ENCODE measurements around the gene RAB41. TPM values are rescaled to one million over a fixed set of nuclear protein-coding genes. Genes with fewer than 3 reads are reported as not detected.

The RAB41 gene
- total RNA-seq, 1 experiment from 2014 or later, result not detected

DNA sequence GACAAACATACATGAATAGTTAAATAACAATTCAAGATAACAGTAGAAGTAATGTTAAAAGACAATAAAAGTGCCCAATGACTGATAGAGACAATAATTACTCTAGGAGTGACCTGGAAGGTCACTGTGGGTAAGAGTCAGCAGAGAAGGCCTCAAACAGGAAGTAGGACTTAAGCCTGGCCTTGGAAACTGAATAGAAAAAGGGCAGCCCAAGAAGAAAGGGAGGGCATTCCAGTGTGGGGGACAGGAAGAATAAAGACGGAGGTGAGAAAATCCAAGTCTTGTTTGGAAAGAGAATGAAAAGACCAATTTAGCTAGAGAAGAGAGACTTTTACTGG is 27.9 kb upstream of the RAB41 start:
- H2AK5ac ChIP-seq (ENCODE audit: insufficient read length, low read length), result no peak overlapping the region
- H3K4me1 Mint-ChIP-seq, result peaks cover 10% of the 10 kb centered on the region in 2 experiments
- no peaks in the 10 kb centered on the region for H3K79me2 ChIP-seq (ENCODE audit: insufficient read depth, low read length)
- no peaks in the 10 kb centered on the region for H3K27me3 Mint-ChIP-seq (ENCODE audit: low read depth)
- H2BK120ac ChIP-seq (ENCODE audit: low read depth, low read length, poor library complexity, severe bottlenecking), result no peak overlapping the region
- no peak overlapping the region for H3K18ac ChIP-seq (ENCODE audit: insufficient read length, low read depth, low read length)
- H4K91ac ChIP-seq (ENCODE audit: insufficient read length, low read depth, low read length), result no peak overlapping the region
- peaks cover 0 to 5% (median 1%) of the 10 kb centered on the region in 3 experiments; a peak in 3 of 7 replicates for H3K36me3 Mint-ChIP-seq (ENCODE audit: insufficient read depth in 1 of 3, low read depth in 3 of 3)
- no peaks in the 10 kb centered on the region for H3K23me2 ChIP-seq (ENCODE audit: insufficient read length, low read depth, low read length, poor library complexity, severe bottlenecking)
- H4K5ac ChIP-seq (ENCODE audit: insufficient read length, low read depth, low read length), result no peak overlapping the region
- no peaks in the 10 kb centered on the region for H3K79me1 ChIP-seq (ENCODE audit: insufficient read depth, low read depth, low read length, poor library complexity, severe bottlenecking)
- no peak overlapping the region for H2BK20ac ChIP-seq (ENCODE audit: low read depth, low read length, poor library complexity, severe bottlenecking)
- no peak overlapping the region for H3K56ac ChIP-seq (ENCODE audit: insufficient read length, low read depth, low read length)
- no peak overlapping the region for H3K9ac ChIP-seq (ENCODE audit: extremely low read depth, insufficient read length, low read length)
- no peak for DNase-seq
- no peak overlapping the region for H2BK15ac ChIP-seq (ENCODE audit: low read depth, low read length)
- H3K27ac ChIP-seq (ENCODE audit: insufficient read length, low read depth, low read length), result no peak overlapping the region
- H3T11ph ChIP-seq (ENCODE audit: low read length), result no peak overlapping the region
- H2AFZ ChIP-seq (ENCODE audit: low read length), result no peak overlapping the region
- no peak overlapping the region for H3K23ac ChIP-seq (ENCODE audit: insufficient read length, low read depth, low read length)
- TF ChIP-seq, protein P1, sequence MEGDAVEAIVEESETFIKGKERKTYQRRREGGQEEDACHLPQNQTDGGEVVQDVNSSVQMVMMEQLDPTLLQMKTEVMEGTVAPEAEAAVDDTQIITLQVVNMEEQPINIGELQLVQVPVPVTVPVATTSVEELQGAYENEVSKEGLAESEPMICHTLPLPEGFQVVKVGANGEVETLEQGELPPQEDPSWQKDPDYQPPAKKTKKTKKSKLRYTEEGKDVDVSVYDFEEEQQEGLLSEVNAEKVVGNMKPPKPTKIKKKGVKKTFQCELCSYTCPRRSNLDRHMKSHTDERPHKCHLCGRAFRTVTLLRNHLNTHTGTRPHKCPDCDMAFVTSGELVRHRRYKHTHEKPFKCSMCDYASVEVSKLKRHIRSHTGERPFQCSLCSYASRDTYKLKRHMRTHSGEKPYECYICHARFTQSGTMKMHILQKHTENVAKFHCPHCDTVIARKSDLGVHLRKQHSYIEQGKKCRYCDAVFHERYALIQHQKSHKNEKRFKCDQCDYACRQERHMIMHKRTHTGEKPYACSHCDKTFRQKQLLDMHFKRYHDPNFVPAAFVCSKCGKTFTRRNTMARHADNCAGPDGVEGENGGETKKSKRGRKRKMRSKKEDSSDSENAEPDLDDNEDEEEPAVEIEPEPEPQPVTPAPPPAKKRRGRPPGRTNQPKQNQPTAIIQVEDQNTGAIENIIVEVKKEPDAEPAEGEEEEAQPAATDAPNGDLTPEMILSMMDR (conservative IDR thresholded peaks at IDR 0.05), result no peak
- no peaks in the 10 kb centered on the region for H3K27me3 ChIP-seq (ENCODE audit: insufficient read depth, low read length)
- H3K4me3 Mint-ChIP-seq, result no peak overlapping the region
- H3K4me2 ChIP-seq (ENCODE audit: insufficient read depth, insufficient read length, low read length), result no peak overlapping the region
- no peak overlapping the region for H3K4ac ChIP-seq (ENCODE audit: low read depth, low read length)
- no peaks in the 10 kb centered on the region for H3K4me1 ChIP-seq (ENCODE audit: insufficient read depth, low read length)
- H4K20me1 ChIP-seq (ENCODE audit: control insufficient read depth, insufficient read depth, insufficient read length), result no peaks in the 10 kb centered on the region
- no peak overlapping the region for H3K14ac ChIP-seq (ENCODE audit: insufficient read depth, low read length)
- no peak overlapping the region for H4K8ac ChIP-seq (replicated peaks; ENCODE audit: insufficient read length, low read depth, low read length)
- H3K27ac Mint-ChIP-seq, result no peak overlapping the region
- no CpG with 5 or more reads among the region's 1 CpG for WGBS (ENCODE audit: extremely low coverage, insufficient read length, low lambda C conversion rate)
- peaks cover 70 to 81% of the 10 kb centered on the region in 2 experiments for H3K9me3 Mint-ChIP-seq
- peaks cover 47% of the 10 kb centered on the region for H3K9me3 ChIP-seq (ENCODE audit: control insufficient read depth, low read depth, low read length)
- no peak overlapping the region for H2BK5ac ChIP-seq (ENCODE audit: insufficient read length, low read length)
- no peak overlapping the region for H2BK12ac ChIP-seq (ENCODE audit: insufficient read length, low read depth, low read length)
